Measurements from ENCODE around the gene FTSJ1.

DNA sequence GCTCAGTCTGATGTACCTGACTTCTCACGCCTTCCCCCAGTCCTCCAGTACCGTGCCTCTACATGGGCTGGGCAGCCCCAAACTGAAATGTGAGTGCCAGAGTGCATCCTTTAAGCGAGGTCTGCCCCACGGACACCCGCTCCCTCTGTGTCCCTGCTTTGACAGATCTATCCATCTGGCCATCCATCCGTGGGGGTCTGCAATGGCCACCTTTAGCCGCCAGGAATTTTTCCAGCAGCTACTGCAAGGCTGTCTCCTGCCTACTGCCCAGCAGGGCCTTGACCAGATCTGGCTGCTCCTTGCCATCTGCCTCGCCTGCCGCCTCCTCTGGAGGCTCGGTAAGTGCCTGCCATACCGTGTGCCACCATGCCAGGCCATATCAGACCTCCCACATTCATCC, 33.6 kb downstream of the FTSJ1 start:
- TF ChIP-seq, protein P1, sequence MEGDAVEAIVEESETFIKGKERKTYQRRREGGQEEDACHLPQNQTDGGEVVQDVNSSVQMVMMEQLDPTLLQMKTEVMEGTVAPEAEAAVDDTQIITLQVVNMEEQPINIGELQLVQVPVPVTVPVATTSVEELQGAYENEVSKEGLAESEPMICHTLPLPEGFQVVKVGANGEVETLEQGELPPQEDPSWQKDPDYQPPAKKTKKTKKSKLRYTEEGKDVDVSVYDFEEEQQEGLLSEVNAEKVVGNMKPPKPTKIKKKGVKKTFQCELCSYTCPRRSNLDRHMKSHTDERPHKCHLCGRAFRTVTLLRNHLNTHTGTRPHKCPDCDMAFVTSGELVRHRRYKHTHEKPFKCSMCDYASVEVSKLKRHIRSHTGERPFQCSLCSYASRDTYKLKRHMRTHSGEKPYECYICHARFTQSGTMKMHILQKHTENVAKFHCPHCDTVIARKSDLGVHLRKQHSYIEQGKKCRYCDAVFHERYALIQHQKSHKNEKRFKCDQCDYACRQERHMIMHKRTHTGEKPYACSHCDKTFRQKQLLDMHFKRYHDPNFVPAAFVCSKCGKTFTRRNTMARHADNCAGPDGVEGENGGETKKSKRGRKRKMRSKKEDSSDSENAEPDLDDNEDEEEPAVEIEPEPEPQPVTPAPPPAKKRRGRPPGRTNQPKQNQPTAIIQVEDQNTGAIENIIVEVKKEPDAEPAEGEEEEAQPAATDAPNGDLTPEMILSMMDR (conservative IDR thresholded peaks at IDR 0.05; ENCODE audit: low read depth, low read length), result no peak
- TF ChIP-seq EZH2 (IDR thresholded peaks at IDR 0.05; ENCODE audit: borderline replicate concordance, low read depth, low read length, poor library complexity, severe bottlenecking), result no peak

Data from A673 (cell line).